Ovary (tissue), 9 donors: Measurements from ENCODE around the gene PRRT1. TPM values are rescaled to one million over a fixed set of nuclear protein-coding genes. Genes with fewer than 3 reads are reported as not detected.
"Not testable (repeated sequence)": the region's sequence is repeated elsewhere in the genome, so short reads cannot be mapped to it uniquely, and the experiment has no call there.

Experiments
- DNase-seq, 5 donors: peaks; one replicate each; pipeline ENCODE4 v3.0.0-alpha.2; 2019 to 2020
- H3K27ac ChIP-seq, 2 donors: fragments of 200-600 bp; one replicate each; pipeline versions ENCODE4 v1.5.1 to v1.8.0; 2019 to 2022
- H3K27me3 ChIP-seq: fragments of 200-600 bp; one replicate; pipeline ENCODE4 v1.8.0; 2022
- H3K36me3 ChIP-seq: fragments of 200-600 bp; sonication (generic); one replicate; pipeline ENCODE4 v1.5.1; 2019
- H3K4me1 ChIP-seq: one replicate; pipeline ENCODE4 v1.8.1; 2013; ENCODE audit warnings: mild to moderate bottlenecking, moderate library complexity; ENCODE audit not compliant: insufficient read depth
- H3K4me3 ChIP-seq: fragments of 200-600 bp; sonication (generic); one replicate; pipeline ENCODE4 v1.5.1; 2017
- H3K9me3 ChIP-seq, 2 donors: fragments of 200-600 bp in 1 of 2; sonication (generic) in 1 of 2; one replicate each; pipeline versions ENCODE4 v1.5.1 to v1.8.1; 2013 to 2019; ENCODE audit warnings: mild to moderate bottlenecking in 1 of 2, moderate library complexity in 1 of 2
- CTCF ChIP-seq, 3 donors: fragments of 450-650 bp in 2 of 3; fragments of 200-600 bp in 1 of 3; IDR thresholded peaks; one replicate each; pipeline versions ENCODE4 v1.5.1 to v1.8.0; 2016 to 2022; ENCODE audit warnings: antibody characterized with exemption in 3 of 3, mild to moderate bottlenecking in 1 of 3
- EP300 ChIP-seq: sonication (generic); formaldehyde crosslinking; IDR thresholded peaks from one replicate; pipeline ENCODE4 v1.6.1; 2017; ENCODE audit warnings: antibody characterized with exemption
- POLR2A ChIP-seq: fragments of 450-650 bp; IDR thresholded peaks from one replicate; pipeline ENCODE4 v1.6.1; 2017; ENCODE audit warnings: antibody characterized with exemption, mild to moderate bottlenecking, moderate library complexity
- WGBS, 3 donors: extraction: QIAGEN DNeasy Blood & Tissue Kit in 1 of 3; methylation state at CpG; one replicate each; pipeline versions ENCODE4 v1.1.5 to v1.1.7; 2013 to 2017; 5-methylcytosine and 5-hydroxymethylcytosine counted together
- intact Hi-C, 4 donors: fragments of 100-400 bp; cut with DNase I; formaldehyde crosslinking; loops; one replicate each; pipeline versions ENCODE4 v1.11.0 to v1.15.1; 2022 to 2023
- polyA plus RNA-seq, 2 donors: library from polyadenylated mRNA; stranded (reverse); fragments of 200-250 nt in 1 of 2; fragments of 350-450 nt in 1 of 2; fragmentation: Illumina TruSeq in 1 of 2; extraction: RNeasy Lipid Tissue Mini Kit (QIAGEN cat#74804) in 1 of 2; gene quantifications; one replicate each; pipeline ENCODE4 v1.2.3, GENCODE V29; 2013 to 2014
- total RNA-seq, 7 donors: library from RNA; depleted of rRNA in 2 of 7; stranded (reverse); fragments of >200 nt in 2 of 7; fragmentation: NEBNext Ultra II Directional in 3 of 7; extraction: Animal tissue kit (Norgen Biotek cat#: 25700) in 3 of 7; gene quantifications; one replicate each; pipeline versions ENCODE4 v1.1.0 to v1.2.4, GENCODE V29; 2016 to 2023
- donor health status: DM: no; HTN: no; CAD: no; lungs with moderate emphysema.
- donor health status: DM: no; HTN: no; CAD: no.
- donor health status: Bipolar disorder and iron deficiency.
- donor health status: DM: yes; HTN: yes; CAD: no.
- donor health status: DM: no; HTN: no; CAD: no.
- donor health status: DM: yes; HTN: yes; CAD: no.

PRRT1 gene
- total and polyA plus RNA-seq, 9 donors, result 2.4 to 44.1 (median 27.7) TPM

GRCh38 chr6:32194825-32195651 is 43.3 kb upstream of the PRRT1 start:
- Histone ChIP-seq H3K36me3 (no peaks in the 10 kb centered on the region), H3K4me3 (peak overlapping the region; percentile 29), H3K4me1 (peaks cover 6% of the 10 kb centered on the region), H3K9me3 (no peaks in the 10 kb centered on the region), H3K27me3 (no peaks in the 10 kb centered on the region), H3K27ac (peak overlapping the region; percentile 63 to 85)
- intact Hi-C loops, result loop anchor here in 1 of 4 donors (10.0 kb wide), 1 partner anchor 780 kb away; no protein-coding TSS in a partner anchor
- peak in 4 of 5 donors; percentile 52 to 65 (median 54) for DNase-seq
- TF ChIP-seq CTCF (IDR thresholded peaks at IDR 0.05), result peak in 1 of 3 donors; percentile 42
- peak; percentile 84 for TF ChIP-seq POLR2A
- no peak for TF ChIP-seq EP300
- WGBS, 3 donors, result 15 to 16% (median 16%) methylated on average over 15 of the region's 15 CpGs

- H3K4me3 ChIP-seq, result no peak overlapping the region
- no peaks in the 10 kb centered on the region for H3K27me3 ChIP-seq
- no peaks in the 10 kb centered on the region for H3K9me3 ChIP-seq
- peak overlapping the region; percentile 63 to 85 for H3K27ac ChIP-seq
- no peaks in the 10 kb centered on the region for H3K36me3 ChIP-seq
- TF ChIP-seq POLR2A, result no peak
- no peak for TF ChIP-seq CTCF (IDR thresholded peaks at IDR 0.05)
- DNase-seq, result no peak
- peaks cover 6% of the 10 kb centered on the region for H3K4me1 ChIP-seq
- 92 to 95% (median 93%) methylated on average over 4 of the region's 4 CpGs for WGBS, 3 donors
- intact Hi-C loops, result loop anchor here in 1 of 4 donors (10.0 kb wide), 1 partner anchor 780 kb away; no protein-coding TSS in a partner anchor
Measured at GRCh38 chr6:32194388-32194787, 42.6 kb upstream of the PRRT1 start.

GRCh38 chr6:32193096-32193495 is 41.4 kb upstream of the PRRT1 start:
- H3K36me3 ChIP-seq, H3K27ac ChIP-seq, DNase-seq, H3K4me3 ChIP-seq, H3K9me3 ChIP-seq, H3K4me1 ChIP-seq, H3K27me3 ChIP-seq: not testable (repeated sequence)
- 84 to 87% (median 86%) methylated on average over 13 of the region's 13 CpGs for WGBS, 3 donors
- intact Hi-C loops, result loop anchor here in 1 of 4 donors (10.0 kb wide), 1 partner anchor 782 kb away; no protein-coding TSS in a partner anchor

- peak in 3 of 5 donors; percentile 52 to 61 (median 60) for DNase-seq
- Histone ChIP-seq H3K27me3 (no peaks in the 10 kb centered on the region), H3K9me3 (no peaks in the 10 kb centered on the region), H3K36me3 (no peaks in the 10 kb centered on the region), H3K27ac (no peak within 1 kb of the TSS), H3K4me1 (peaks cover 8% of the 10 kb centered on the region), H3K4me3 (no peak within 1 kb of the TSS)
- TF ChIP-seq CTCF (IDR thresholded peaks at IDR 0.05) (no peak), POLR2A (no peak), EP300 (no peak)
- intact Hi-C loops, result loop anchor here in 1 of 4 donors (10.0 kb wide), 1 partner anchor 782 kb away; no protein-coding TSS in a partner anchor
- WGBS, 3 donors, result 44 to 49% (median 44%) methylated on average over 5 of the region's 5 CpGs
Measured at GRCh38 chr6:32192608-32193039, 40.9 kb upstream of the PRRT1 start, which contains the start of gene GPSM3. Gene GPSM3 (minus strand): TSS chr6:32192643. CDS start chr6:32192513, 130 bp downstream.
